Stimulated activated naive CD8-positive, alpha-beta T cell treated with anti-CD3 and anti-CD28 coated beads, Interleukin-15, Interleukin-2, amounts not matched to agents 100 ng/mL and 50 ng/mL, for 24 hours (primary cell): Measurements from ENCODE around the gene CASP9.
"Not testable (repeated sequence)": the region's sequence is repeated elsewhere in the genome, so short reads cannot be mapped to it uniquely, and the experiment has no call there.

Experiments used
- H3K27ac Mint-ChIP-seq: one replicate; pipeline ENCODE4 v1.8.0; 2021; ENCODE audit warnings: mild to moderate bottlenecking, mixed read lengths
- H3K27me3 Mint-ChIP-seq: one replicate; pipeline ENCODE4 v1.8.0; 2021; ENCODE audit warnings: mixed read lengths
- H3K36me3 Mint-ChIP-seq: one replicate; pipeline ENCODE4 v1.8.0; 2021; ENCODE audit warnings: low read depth, mixed read lengths
- H3K4me1 Mint-ChIP-seq: one replicate; pipeline ENCODE4 v1.8.0; 2021; ENCODE audit warnings: low read depth, mixed read lengths
- H3K4me3 Mint-ChIP-seq: one replicate; pipeline ENCODE4 v1.8.0; 2021; ENCODE audit warnings: mild to moderate bottlenecking, mixed read lengths
- H3K9me3 Mint-ChIP-seq: one replicate; pipeline ENCODE4 v1.8.0; 2021; ENCODE audit warnings: mixed read lengths

Gene CASP9

DNA sequence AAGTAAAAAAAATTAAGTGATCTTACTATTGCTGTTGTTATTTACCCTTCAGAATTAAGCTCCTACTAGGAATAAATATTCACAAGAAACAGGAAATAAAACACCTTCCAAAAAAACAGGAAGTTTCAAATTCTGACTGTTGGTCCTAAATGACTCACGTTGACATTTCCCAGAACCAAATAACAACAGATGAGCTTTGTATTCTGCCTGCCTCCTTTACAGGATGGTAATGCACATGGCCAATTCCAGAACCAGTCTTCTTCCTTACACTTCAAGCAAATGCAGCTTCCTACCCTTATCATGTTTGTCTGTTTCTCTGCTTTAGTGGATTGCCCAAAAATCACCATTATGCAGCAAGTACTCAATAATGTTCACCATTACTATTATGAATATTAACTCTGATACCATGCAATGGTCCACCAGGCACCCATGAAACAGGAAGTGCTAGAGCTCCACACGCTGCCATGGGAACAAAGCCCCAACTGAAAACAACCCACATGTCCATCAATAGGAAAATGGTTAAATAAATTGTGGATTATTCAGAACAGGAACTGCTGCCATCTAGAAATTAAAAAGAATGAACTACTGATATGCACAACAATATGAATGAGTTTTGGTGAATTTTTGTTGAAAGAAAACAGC, 8.9 kb downstream of the CASP9 start:
- peaks cover 37% of the 10 kb centered on the region for H3K36me3 Mint-ChIP-seq
- H3K4me3 Mint-ChIP-seq = peak overlapping the region; percentile 27
- H3K9me3 Mint-ChIP-seq = no peaks in the 10 kb centered on the region
- H3K27me3 Mint-ChIP-seq = no peaks in the 10 kb centered on the region
- H3K4me1 Mint-ChIP-seq = peaks cover 8% of the 10 kb centered on the region
- H3K27ac Mint-ChIP-seq = peak overlapping the region; percentile 72

DNA sequence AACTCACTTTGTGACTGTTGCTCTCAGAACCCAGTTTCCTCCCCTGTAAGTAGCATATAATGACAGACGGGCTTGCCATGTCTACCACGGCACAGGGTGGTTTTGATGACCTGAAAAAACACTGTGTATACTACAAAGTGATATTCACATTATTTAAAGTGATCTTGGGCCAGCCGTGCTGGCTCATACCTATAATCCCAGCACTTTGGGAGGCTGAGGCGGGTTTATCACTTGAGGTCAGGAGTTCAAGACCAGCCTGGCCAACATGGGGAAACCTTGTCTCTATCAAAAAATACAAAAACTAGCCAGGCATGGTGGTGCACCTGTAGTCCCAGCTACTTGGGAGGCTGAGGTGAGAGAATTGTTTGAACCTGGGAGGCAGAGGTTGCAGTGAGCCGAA, 9.5 kb downstream of the CASP9 start:
- H3K36me3 Mint-ChIP-seq = peaks cover 37% of the 10 kb centered on the region
- H3K4me1 Mint-ChIP-seq, H3K9me3 Mint-ChIP-seq, H3K27me3 Mint-ChIP-seq, H3K27ac Mint-ChIP-seq, H3K4me3 Mint-ChIP-seq: not testable (repeated sequence)

DNA sequence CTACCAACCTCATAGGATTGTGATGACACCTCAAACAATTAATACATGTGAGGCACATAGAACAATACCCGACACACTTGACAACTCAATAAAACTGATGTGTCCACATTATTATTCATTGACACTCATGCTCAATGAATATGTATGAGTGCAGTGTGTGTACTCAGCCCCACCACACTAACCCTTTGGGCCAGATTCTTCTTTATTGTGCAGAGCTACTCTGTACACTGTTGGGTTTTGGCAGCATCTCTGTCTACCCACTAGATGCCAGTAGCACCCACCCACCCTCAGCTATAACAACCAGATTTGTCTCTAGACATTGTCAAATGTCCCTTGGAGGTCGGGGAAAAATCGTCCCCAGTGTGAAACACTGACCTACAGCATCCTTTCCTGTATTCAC, 10.1 kb downstream of the CASP9 start:
- Mint-ChIP-seq H3K4me3 (no peak overlapping the region), H3K36me3 (peaks cover 37% of the 10 kb centered on the region), H3K4me1 (peaks cover 8% of the 10 kb centered on the region), H3K9me3 (no peaks in the 10 kb centered on the region), H3K27me3 (no peaks in the 10 kb centered on the region), H3K27ac (no peak overlapping the region)

DNA sequence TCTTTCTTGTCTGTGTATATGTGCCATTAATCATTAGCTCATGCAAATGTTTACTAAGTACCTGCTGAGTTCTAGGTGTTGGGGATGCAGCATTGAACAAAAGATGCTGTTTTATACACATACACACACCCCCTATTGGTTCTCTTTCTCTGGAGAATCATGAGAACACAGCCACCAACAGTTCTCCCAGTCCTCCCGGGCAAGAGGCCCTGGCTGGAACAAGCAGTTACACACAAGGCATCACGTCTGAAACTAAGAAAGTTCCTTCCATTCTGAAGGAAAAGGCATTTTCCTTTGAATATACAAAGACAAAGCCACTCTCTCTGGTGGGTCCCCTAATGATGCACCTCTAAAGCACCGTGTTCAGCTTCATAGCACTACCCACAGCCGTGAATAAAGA, 10.8 kb downstream of the CASP9 start:
- peaks cover 8% of the 10 kb centered on the region for H3K4me1 Mint-ChIP-seq
- no peaks in the 10 kb centered on the region for H3K27me3 Mint-ChIP-seq
- H3K4me3 Mint-ChIP-seq = no peak overlapping the region
- peaks cover 37% of the 10 kb centered on the region for H3K36me3 Mint-ChIP-seq
- no peaks in the 10 kb centered on the region for H3K9me3 Mint-ChIP-seq
- no peak overlapping the region for H3K27ac Mint-ChIP-seq

DNA sequence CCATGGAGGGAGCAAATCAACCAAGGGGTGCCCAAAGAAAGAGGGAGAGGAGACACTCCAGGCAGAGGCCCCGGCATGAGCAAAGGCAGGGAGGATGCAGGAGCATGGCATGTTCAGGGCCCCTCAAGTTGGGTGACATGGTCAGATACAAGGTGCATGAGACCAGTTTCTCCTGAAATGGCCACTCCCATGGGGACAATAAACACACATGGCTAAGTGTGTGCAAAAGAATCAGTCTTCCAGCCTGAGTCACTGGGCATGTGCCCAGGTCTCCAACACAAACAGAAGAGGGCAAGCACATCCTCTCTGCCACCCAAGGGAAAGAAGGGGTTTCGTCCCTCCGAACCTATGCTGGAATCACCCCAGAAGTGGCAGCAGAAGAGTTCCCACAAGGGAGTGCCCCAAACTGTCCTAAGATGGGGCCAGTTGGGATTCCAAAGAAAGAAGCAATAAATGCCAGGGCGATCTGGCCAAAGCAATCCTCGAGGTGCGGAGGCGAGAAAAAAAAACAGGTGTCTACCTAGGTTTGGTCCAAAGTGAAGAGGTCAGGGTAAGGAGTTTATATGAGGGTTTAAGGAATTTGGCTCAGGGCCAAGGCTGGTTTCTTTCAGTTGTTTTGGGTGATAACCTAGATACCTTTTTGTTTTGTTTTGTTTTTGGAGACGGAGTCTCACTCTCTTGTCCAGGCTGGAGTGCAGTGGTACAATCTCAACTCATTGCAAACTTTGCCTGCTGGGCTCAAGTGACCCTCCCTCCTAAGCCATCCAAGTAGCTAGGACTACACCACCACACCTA, 13.2 kb downstream of the CASP9 start:
- no peak overlapping the region for H3K27ac Mint-ChIP-seq
- peaks cover 8% of the 10 kb centered on the region for H3K4me1 Mint-ChIP-seq
- H3K36me3 Mint-ChIP-seq = peaks cover 21% of the 10 kb centered on the region
- no peak overlapping the region for H3K4me3 Mint-ChIP-seq
- H3K9me3 Mint-ChIP-seq = no peaks in the 10 kb centered on the region
- H3K27me3 Mint-ChIP-seq = no peaks in the 10 kb centered on the region

DNA sequence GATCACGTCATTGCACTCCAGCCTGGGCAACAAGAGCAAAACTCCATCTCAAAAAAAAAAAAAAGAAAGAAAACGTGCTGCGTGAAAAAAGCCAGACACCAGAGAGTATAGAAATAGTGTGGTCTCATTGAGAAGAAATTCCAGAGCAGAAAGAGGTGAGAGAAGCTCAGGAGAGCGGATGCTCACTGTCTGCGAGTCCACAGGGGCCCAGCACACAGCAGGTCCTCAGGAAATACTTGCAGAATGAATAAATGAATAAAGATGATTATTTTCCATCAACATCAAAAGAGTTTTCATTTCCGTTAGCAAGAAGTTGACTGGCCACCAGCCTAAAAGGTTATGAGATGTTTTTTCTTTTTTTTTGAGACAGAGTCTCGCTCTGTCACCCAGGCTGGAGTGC, 14.4 kb downstream of the CASP9 start:
- no peaks in the 10 kb centered on the region for H3K27me3 Mint-ChIP-seq
- H3K27ac Mint-ChIP-seq = no peak overlapping the region
- H3K4me3 Mint-ChIP-seq = no peak overlapping the region
- H3K4me1 Mint-ChIP-seq = no peaks in the 10 kb centered on the region
- H3K36me3 Mint-ChIP-seq = peaks cover 14% of the 10 kb centered on the region
- no peaks in the 10 kb centered on the region for H3K9me3 Mint-ChIP-seq

DNA sequence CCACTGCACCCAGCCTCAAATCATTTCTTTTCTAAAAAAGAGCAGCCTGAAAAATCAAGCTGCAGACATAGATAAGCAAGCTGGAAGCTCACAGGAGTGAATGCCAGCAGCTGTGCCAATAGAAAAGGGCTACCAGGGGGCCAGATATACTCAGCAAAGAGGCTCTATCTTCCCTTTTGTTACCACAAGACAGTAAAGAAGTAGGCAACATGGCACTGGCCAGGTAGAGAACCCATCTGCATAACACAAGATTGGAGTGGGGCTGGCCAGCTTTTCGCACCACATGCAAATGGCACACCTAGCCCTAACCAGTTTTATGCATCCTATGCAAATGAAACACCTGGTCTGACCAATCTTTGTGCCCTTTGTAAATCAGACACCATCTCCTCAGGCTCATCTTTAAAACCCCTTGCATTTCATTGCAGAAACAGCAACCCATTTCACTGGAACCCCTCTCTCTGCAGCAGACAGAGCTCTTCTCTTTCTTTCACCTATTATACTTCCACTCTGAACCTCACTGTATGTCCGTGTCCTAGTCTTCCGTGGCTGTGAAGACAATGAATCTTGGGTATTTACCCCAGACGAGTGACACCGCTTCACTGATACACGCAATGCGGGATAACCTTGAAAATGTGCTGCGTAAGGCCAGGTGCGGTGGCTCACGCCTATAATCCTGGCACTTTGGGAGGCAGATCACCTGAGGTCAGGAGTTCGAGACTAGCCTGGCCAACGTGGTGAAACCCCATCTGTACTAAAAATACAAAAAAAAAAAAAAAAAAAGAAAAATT, 15.1 kb downstream of the CASP9 start:
- no peaks in the 10 kb centered on the region for H3K9me3 Mint-ChIP-seq
- H3K4me1 Mint-ChIP-seq = no peaks in the 10 kb centered on the region
- no peak overlapping the region for H3K4me3 Mint-ChIP-seq
- H3K27me3 Mint-ChIP-seq = no peaks in the 10 kb centered on the region
- H3K36me3 Mint-ChIP-seq = peaks cover 14% of the 10 kb centered on the region
- no peak overlapping the region for H3K27ac Mint-ChIP-seq

DNA sequence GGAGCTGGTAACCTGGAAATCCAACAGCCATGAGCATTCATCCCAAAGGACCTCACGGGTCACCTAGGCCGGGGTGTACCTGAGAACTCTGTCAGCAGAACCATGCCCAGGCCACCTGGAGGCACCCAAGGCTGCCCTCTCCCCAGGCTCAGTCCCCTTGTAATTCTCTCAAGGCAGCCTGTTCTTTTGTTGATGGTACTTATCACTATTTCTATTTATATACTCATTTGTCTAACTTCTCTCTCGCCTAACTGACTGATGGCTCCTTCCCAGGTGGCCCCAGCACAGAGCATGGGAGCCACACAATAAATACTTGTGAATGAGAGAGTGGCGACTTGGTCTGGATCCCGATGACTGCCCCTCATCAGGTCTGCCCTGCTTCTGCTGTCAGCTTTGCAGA, 16.7 kb downstream of the CASP9 start:
- no peaks in the 10 kb centered on the region for H3K4me1 Mint-ChIP-seq
- H3K27me3 Mint-ChIP-seq = no peaks in the 10 kb centered on the region
- no peak overlapping the region for H3K4me3 Mint-ChIP-seq
- H3K27ac Mint-ChIP-seq = no peak overlapping the region
- peaks cover 13% of the 10 kb centered on the region for H3K36me3 Mint-ChIP-seq
- no peaks in the 10 kb centered on the region for H3K9me3 Mint-ChIP-seq

DNA sequence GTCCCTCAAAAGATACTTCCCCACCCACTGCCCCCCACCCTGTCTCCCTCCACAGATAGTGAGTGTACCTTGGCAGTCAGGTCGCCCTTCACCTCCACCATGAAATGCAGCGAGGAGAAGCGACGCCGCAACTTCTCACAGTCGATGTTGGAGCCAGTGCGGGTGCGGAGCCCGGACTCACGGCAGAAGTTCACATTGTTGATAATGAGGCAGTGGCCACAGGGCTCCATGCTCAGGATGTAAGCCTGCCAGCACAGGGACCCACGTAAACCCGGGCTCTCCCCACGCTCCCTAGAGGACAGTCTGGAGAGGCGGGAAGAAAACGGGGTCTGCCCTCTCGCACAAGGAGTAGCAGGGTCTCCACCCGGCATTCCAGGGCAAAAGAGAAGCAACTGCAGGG, 17.2 kb downstream of the CASP9 start:
- no peak overlapping the region for H3K4me3 Mint-ChIP-seq
- H3K9me3 Mint-ChIP-seq = no peaks in the 10 kb centered on the region
- no peaks in the 10 kb centered on the region for H3K4me1 Mint-ChIP-seq
- H3K27me3 Mint-ChIP-seq = no peaks in the 10 kb centered on the region
- H3K27ac Mint-ChIP-seq = no peak overlapping the region
- peaks cover 9% of the 10 kb centered on the region for H3K36me3 Mint-ChIP-seq

DNA sequence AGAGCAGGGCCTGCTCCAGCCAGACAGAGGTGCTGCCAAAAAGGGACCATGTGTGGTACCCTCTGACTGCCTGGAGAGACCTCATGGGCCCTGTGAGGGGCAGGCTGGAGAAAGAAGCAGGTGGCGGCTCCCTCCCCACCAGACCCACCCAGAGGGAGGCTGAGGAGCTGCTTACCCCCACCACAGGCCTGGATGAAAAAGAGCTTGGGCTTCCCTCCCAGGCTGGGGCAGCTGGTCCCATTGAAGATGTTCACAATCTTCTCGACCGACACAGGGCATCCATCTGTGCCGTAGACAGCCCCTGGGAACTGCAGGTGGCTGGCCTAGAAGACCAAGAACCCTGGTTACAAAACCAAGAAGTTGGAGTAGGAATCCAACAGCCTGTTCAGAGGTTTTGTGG, 19.6 kb downstream of the CASP9 start:
- H3K4me1 Mint-ChIP-seq = no peaks in the 10 kb centered on the region
- no peaks in the 10 kb centered on the region for H3K27me3 Mint-ChIP-seq
- H3K27ac Mint-ChIP-seq = no peak overlapping the region
- peaks cover 2% of the 10 kb centered on the region for H3K36me3 Mint-ChIP-seq
- H3K4me3 Mint-ChIP-seq = no peak overlapping the region
- no peaks in the 10 kb centered on the region for H3K9me3 Mint-ChIP-seq

DNA sequence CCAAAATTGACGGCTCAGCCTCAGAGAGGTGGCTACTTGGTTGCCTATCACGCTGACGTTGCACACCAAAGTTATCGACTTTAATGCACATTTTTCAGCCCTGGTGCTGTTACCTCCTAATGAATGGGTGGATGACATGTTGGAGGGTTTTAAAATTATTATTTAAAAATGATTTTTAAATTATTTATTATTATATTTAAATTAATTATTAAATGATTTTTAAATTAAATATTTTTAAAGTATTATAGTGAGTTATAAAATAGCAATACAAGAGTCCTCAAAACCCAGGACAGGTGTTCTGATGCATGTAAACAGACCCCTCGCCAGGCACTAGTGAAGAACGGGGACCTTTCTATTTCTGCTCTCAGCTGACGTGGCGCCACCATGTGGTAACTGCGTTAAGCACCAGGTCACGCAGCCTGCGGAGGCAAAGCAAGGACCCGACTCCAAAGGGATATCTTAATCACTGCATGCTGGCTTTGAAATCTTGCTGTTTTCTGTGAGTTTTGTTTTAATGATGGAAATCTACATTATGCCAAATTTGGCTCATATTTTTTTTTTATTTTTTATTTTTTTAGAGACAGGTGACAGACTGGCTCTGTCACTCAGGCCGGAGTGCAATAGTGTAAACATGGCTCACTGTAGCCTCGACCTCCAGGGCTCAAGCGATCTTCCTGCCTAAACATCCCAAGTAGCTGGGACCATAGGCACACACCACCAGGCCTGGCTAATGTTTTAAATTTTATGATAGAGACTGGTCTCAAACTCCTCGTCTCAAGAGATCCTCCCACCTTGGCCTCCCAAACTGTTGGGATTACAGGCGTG, 22.6 kb downstream of the CASP9 start:
- H3K9me3 Mint-ChIP-seq = no peaks in the 10 kb centered on the region
- no peak overlapping the region for H3K4me3 Mint-ChIP-seq
- H3K36me3 Mint-ChIP-seq = peaks cover 4% of the 10 kb centered on the region

DNA sequence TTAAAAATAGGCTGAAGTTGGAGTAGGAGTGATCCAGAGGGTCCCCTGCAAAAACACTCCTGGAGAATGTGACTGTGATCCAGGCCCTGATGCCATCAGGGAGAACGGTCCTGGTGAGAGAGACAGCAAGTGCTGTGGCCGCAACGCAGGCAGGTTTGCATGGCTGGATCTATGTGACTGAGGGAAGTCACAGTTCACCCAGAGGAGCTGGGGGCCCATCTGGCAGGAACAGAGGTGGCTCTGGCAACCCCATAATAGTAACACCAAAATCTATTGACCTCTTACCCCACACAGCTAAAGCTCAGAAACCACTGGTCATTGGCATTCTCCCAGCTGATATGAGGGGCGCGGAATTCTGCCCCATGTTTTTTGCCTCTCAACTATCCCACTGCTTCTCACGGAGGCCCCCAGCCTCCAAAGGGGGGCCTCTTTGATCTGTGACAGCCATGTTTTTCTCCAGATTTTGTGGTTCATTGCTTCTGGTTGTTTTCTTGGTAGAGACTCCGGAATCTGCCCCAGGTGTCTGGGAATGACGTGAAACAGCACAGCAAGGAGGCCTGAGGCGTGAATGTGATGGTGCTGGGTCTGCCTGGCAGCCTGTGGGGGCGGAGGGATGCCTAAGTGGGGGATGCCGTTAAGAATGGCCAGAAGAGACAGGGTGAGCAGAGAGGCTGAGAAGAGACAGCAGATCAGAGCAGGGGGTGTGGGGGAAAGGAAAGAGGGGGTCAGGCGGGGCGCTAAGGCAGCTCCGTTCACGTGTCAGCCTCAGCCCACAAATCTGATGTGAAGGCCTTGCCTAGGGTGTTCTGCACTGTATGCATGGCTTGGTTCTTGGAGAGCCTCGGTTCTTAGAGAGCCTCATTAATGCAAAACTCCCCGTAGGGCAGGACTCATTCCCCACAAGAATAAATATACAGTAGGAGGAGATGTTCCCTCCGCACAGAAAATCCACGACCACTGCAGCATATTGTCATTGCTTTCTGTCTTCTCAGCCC, 23.5 kb downstream of the CASP9 start:
- Mint-ChIP-seq H3K36me3 (peaks cover 4% of the 10 kb centered on the region), H3K27ac (no peak overlapping the region), H3K9me3 (no peaks in the 10 kb centered on the region), H3K4me3 (no peak overlapping the region), H3K4me1 (no peaks in the 10 kb centered on the region), H3K27me3 (no peaks in the 10 kb centered on the region)

More for the DNA sequence above, 22.6 kb downstream of the CASP9 start:
- no peaks in the 10 kb centered on the region for H3K4me1 Mint-ChIP-seq
- H3K27me3 Mint-ChIP-seq = no peaks in the 10 kb centered on the region
- no peak overlapping the region for H3K27ac Mint-ChIP-seq

DNA sequence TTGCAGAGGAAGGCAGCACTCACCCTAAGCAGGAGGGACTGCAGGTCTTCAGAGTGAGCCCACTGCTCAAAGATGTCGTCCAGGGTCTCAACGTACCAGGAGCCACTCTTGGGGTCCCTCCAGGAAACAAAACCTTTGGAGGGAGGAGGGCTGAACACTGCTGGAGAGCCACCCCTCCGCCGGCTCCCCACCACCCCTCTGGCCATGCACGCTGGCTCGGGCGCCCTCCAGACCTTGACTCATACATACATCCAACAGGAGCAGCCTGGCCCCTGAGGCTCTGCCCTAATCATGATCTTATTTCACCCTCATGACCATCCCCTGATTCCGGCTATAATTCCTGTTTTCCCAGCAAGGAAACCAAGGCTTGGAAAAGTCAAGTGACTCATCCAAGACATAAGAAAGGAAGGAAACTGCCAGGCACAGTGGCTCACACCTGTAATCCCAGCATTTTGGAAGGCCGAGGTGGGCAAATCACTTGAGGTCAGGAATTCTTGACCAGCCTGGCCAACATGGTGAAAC, 30.1 kb downstream of the CASP9 start:
- Mint-ChIP-seq H3K36me3 (peaks cover 4% of the 10 kb centered on the region), H3K27me3 (no peaks in the 10 kb centered on the region), H3K27ac (no peak overlapping the region), H3K4me3 (no peak overlapping the region), H3K4me1 (no peaks in the 10 kb centered on the region), H3K9me3 (no peaks in the 10 kb centered on the region)
